OCI-LY7 (cell line): Measurements from ENCODE around the gene TUBB3. TPM values are rescaled to one million over a fixed set of nuclear protein-coding genes. Genes with fewer than 3 reads are reported as not detected.

Source experiments
- BruUV-seq: library from RNA; stranded (reverse); fragments of 400-500 nt; replicated peaks from 2 replicates; lab custom pipeline; 2021; lab: Mats Ljungman, UMichigan
- CTCF ChIA-PET: fragments of 300-600 bp; sonication (Branson Sonifier 250); formaldehyde crosslinking; loops from one replicate; lab custom pipeline; 2022; ENCODE audit warnings: antibody characterized with exemption; ENCODE audit not compliant: unreplicated experiment; lab: Charles Lee
- POLR2A ChIA-PET: fragments of 300-600 bp; sonication (Branson Sonifier 250); formaldehyde crosslinking; loops from one replicate; lab custom pipeline; 2022; ENCODE audit warnings: antibody characterized with exemption; lab: Charles Lee
- DNase-seq: peaks from one replicate; pipeline ENCODE4 v3.0.0-alpha.2; 2015; ENCODE audit warnings: low spot score
- H2AFZ ChIP-seq: fragments of 200-600 bp; sonication (generic), shearing (Covaris generic); 2 replicates; pipeline ENCODE4 v1.6.1; 2014; ENCODE audit warnings: mild to moderate bottlenecking, antibody characterized with exemption, low read length, moderate library complexity
- H3K27ac ChIP-seq: fragments of 200-600 bp; sonication (generic); 2 replicates; pipeline ENCODE4 v1.5.1; 2014; ENCODE audit warnings: mixed run types, low read depth, mild to moderate bottlenecking, moderate library complexity, low read length, inconsistent platforms; ENCODE audit not compliant: poor library complexity, severe bottlenecking
- H3K36me3 ChIP-seq: fragments of 200-600 bp; sonication (generic); 2 replicates; pipeline ENCODE4 v1.6.1; 2014; ENCODE audit warnings: mild to moderate bottlenecking, antibody characterized with exemption, low read length, moderate library complexity, mixed read lengths; ENCODE audit not compliant: insufficient read depth
- H3K4me1 ChIP-seq: fragments of 200-600 bp; sonication (generic); 2 replicates; pipeline ENCODE4 v1.5.1; 2014; ENCODE audit warnings: mild to moderate bottlenecking, low read length; ENCODE audit not compliant: insufficient read depth, poor library complexity, severe bottlenecking
- H3K4me2 ChIP-seq: fragments of 200-600 bp; sonication (generic); 2 replicates; pipeline ENCODE4 v1.6.1; 2014; ENCODE audit warnings: mild to moderate bottlenecking, low read length
- H3K4me3 ChIP-seq: fragments of 200-600 bp; sonication (generic); 2 replicates; pipeline ENCODE4 v1.5.1; 2014; ENCODE audit warnings: mild to moderate bottlenecking, low read depth, low read length; ENCODE audit not compliant: poor library complexity, severe bottlenecking
- H3K79me2 ChIP-seq: fragments of 200-600 bp; sonication (generic); 2 replicates; pipeline ENCODE4 v1.6.1; 2016; ENCODE audit warnings: low read depth, mild to moderate bottlenecking, low read length, moderate library complexity, mixed read lengths; ENCODE audit not compliant: insufficient read depth
- H3K9me2 ChIP-seq: fragments of 200-600 bp; sonication (generic); 2 replicates; pipeline ENCODE4 v1.6.1; 2016; ENCODE audit warnings: mild to moderate bottlenecking, low read length, mixed read lengths; ENCODE audit not compliant: insufficient read depth
- H3K9me3 ChIP-seq: fragments of 200-600 bp; sonication (generic); 2 replicates; pipeline ENCODE4 v1.6.1; 2014; ENCODE audit warnings: mild to moderate bottlenecking, mixed run types, low read length, mixed read lengths
- H4K20me1 ChIP-seq: fragments of 200-600 bp; sonication (generic); 2 replicates; pipeline ENCODE4 v1.6.1; 2014; ENCODE audit warnings: mild to moderate bottlenecking, antibody characterized with exemption, low read length, moderate library complexity, mixed read lengths; ENCODE audit not compliant: insufficient read depth
- CTCF ChIP-seq: fragments of 200-600 bp; sonication (generic); conservative IDR thresholded peaks from 2 replicates; pipeline ENCODE4 v1.5.1; 2014; ENCODE audit warnings: mild to moderate bottlenecking, antibody characterized with exemption, low read length, moderate library complexity, mixed read lengths
- EZH2phosphoT487 ChIP-seq: fragments of 200-600 bp; sonication (generic); IDR thresholded peaks from 2 replicates; pipeline ENCODE4 v1.6.1; 2018; ENCODE audit warnings: low read depth, borderline replicate concordance, mild to moderate bottlenecking, mixed run types, antibody characterized with exemption, low read length, moderate library complexity, mixed read lengths
- intact Hi-C: fragments of 100-400 bp; cut with micrococcal nuclease; formaldehyde crosslinking; loops from one replicate; pipeline ENCODE4 v1.10.0; 2022; ENCODE audit not compliant: unreplicated experiment
- total RNA-seq, 2 experiments: library from RNA; depleted of rRNA in 1 of 2; stranded (reverse); fragments of >200 nt in 1 of 2; shearing (Covaris generic) in 1 of 2; gene quantifications; 2 replicates each; pipeline ENCODE4 v1.2.3, GENCODE V29; 2014 to 2022

The TUBB3 gene
- total RNA-seq, 2 experiments from 2014 or later: 63.7 to 192 TPM

- H3K36me3 ChIP-seq: peaks cover 94% of the 10 kb centered on the region
- H3K79me2 ChIP-seq: no peaks in the 10 kb centered on the region
- no peaks in the 10 kb centered on the region for H3K9me2 ChIP-seq
- no peaks in the 10 kb centered on the region for H3K9me3 ChIP-seq
- ChIA-PET CTCF (no interaction called here), POLR2A (no interaction called here)
- no peaks in the 10 kb centered on the region for H3K4me1 ChIP-seq
- intact Hi-C loops: no loop called here
- no TSS peak for BruUV-seq
- H3K27ac ChIP-seq: no peak overlapping the region
- no peak overlapping the region for H3K4me2 ChIP-seq
- no peak overlapping the region for H3K4me3 ChIP-seq
- no peaks in the 10 kb centered on the region for H4K20me1 ChIP-seq
- H2AFZ ChIP-seq: no peak overlapping the region
- TF ChIP-seq CTCF: no peak
- no peak for DNase-seq
These were observed 30.5 kb upstream of the TUBB3 start for GRCh38 chr16:89892635-89893034.

GRCh38 chr16:89893642-89894548 lies 29.2 kb upstream of the TUBB3 start:
- CTCF ChIA-PET: no interaction called here
- Histone ChIP-seq H3K4me1 (no peaks in the 10 kb centered on the region), H2AFZ (no peak overlapping the region), H3K9me3 (no peaks in the 10 kb centered on the region), H3K36me3 (peaks cover 94% of the 10 kb centered on the region), H3K9me2 (no peaks in the 10 kb centered on the region), H3K79me2 (no peaks in the 10 kb centered on the region), H3K4me2 (no peak overlapping the region), H4K20me1 (no peaks in the 10 kb centered on the region), H3K4me3 (no peak overlapping the region), H3K27ac (no peak overlapping the region)
- no TSS peak for BruUV-seq
- TF ChIP-seq CTCF (no peak), EZH2phosphoT487 (no peak)
- intact Hi-C loops: no loop called here
- DNase-seq: no peak
- POLR2A ChIA-PET: interaction anchor here (0.6 kb wide), 1 partner anchor 15 kb away, joined by 4 read pairs; no protein-coding TSS in a partner anchor
